OCI-LY1 (cell line): ENCODE results near the gene ADAMTSL3.

Source experiments
- H2AFZ ChIP-seq: fragments of 200-600 bp; sonication (generic), shearing (Covaris generic); 2 replicates; pipeline ENCODE4 v1.6.0; 2014; ENCODE audit warnings: antibody characterized with exemption, mild to moderate bottlenecking, low read length
- H3F3A ChIP-seq: fragments of 200-600 bp; sonication (generic), shearing (Covaris generic); 2 replicates; pipeline ENCODE4 v1.6.0; 2014; ENCODE audit warnings: mild to moderate bottlenecking, antibody characterized with exemption, low read length, moderate library complexity; ENCODE audit not compliant: insufficient read depth
- H3K27ac ChIP-seq: fragments of 200-600 bp; sonication (generic); 2 replicates; pipeline ENCODE4 v1.5.1; 2014; ENCODE audit warnings: low read length, mixed run types, mild to moderate bottlenecking, low read depth; ENCODE audit not compliant: poor library complexity, severe bottlenecking
- H3K27me3 ChIP-seq: fragments of 200-600 bp; sonication (generic); 2 replicates; pipeline ENCODE4 v1.6.0; 2014; ENCODE audit warnings: antibody characterized with exemption, mild to moderate bottlenecking, low read length, moderate library complexity; ENCODE audit not compliant: insufficient read depth
- H3K36me3 ChIP-seq: fragments of 200-600 bp; sonication (generic); 2 replicates; pipeline ENCODE4 v1.6.1; 2014; ENCODE audit warnings: mild to moderate bottlenecking, antibody characterized with exemption, low read length, moderate library complexity, mixed read lengths; ENCODE audit not compliant: insufficient read depth
- H3K4me1 ChIP-seq: fragments of 200-600 bp; sonication (generic); 2 replicates; pipeline ENCODE4 v1.5.1; 2014; ENCODE audit warnings: mild to moderate bottlenecking, low read length, moderate library complexity; ENCODE audit not compliant: insufficient read depth, severe bottlenecking
- H3K4me2 ChIP-seq: fragments of 200-600 bp; sonication (generic), shearing (Covaris generic); 2 replicates; pipeline ENCODE4 v1.6.1; 2014; ENCODE audit warnings: low read length
- H3K4me3 ChIP-seq: fragments of 200-600 bp; sonication (generic); 2 replicates; pipeline ENCODE4 v1.5.1; 2014; ENCODE audit warnings: low read length, low read depth, mild to moderate bottlenecking, mixed read lengths; ENCODE audit not compliant: poor library complexity, severe bottlenecking
- H3K79me2 ChIP-seq: fragments of 200-600 bp; shearing (Covaris generic); 2 replicates; pipeline ENCODE4 v1.6.1; 2016; ENCODE audit warnings: mixed run types, low read length, mixed read lengths; ENCODE audit not compliant: insufficient read depth
- H3K9ac ChIP-seq: fragments of 200-600 bp; sonication (generic), shearing (Covaris generic); 2 replicates; pipeline ENCODE4 v1.6.1; 2014; ENCODE audit warnings: mild to moderate bottlenecking, low read length, mixed read lengths
- H3K9me2 ChIP-seq: fragments of 200-600 bp; sonication (generic), shearing (Covaris generic); 2 replicates; pipeline ENCODE4 v1.6.1; 2014; ENCODE audit warnings: low read depth, mild to moderate bottlenecking, low read length, mixed read lengths
- H3K9me3 ChIP-seq: fragments of 200-600 bp; shearing (Covaris generic); 2 replicates; pipeline ENCODE4 v1.6.1; 2014; ENCODE audit warnings: low read length, mixed read lengths
- H4K20me1 ChIP-seq: fragments of 200-600 bp; sonication (generic), shearing (Covaris generic); 2 replicates; pipeline ENCODE4 v1.6.0; 2016; ENCODE audit warnings: mild to moderate bottlenecking, low read length; ENCODE audit not compliant: insufficient read depth
- EZH2 ChIP-seq: fragments of 200-600 bp; sonication (generic), shearing (Covaris generic); IDR thresholded peaks from 2 replicates; pipeline ENCODE4 v1.8.0; 2017; ENCODE audit warnings: borderline replicate concordance, mixed run types, mild to moderate bottlenecking, antibody characterized with exemption, low read length, moderate library complexity, mixed read lengths
- TF ChIP-seq, protein P1 (sequence below): fragments of 200-600 bp; sonication (generic), shearing (Covaris generic); IDR thresholded peaks from 2 replicates; pipeline ENCODE4 v1.5.1; 2017; ENCODE audit warnings: mild to moderate bottlenecking, antibody characterized with exemption, low read length, moderate library complexity, mixed read lengths

ADAMTSL3 gene

DNA sequence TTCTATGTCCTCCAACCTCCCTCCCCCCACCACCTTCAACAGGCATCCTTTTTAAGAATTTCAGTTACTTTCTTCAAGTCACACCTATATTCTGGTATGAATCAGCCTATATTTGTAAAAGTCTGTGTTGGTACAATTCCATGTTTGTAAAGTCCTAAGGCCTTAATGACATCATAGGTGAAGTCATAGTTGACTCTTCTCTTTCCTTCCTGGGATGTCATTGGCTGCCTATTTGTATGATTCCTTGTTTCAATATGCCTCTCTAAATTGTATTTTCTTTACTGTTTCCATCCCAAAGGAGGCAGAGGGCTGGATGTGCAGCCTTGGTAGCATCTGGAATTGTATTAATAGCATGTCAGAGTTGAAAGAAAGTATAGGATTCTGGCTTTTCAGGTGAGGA is 56.5 kb downstream of the ADAMTSL3 start:
- no peaks in the 10 kb centered on the region for H3K9me3 ChIP-seq
- H3K4me2 ChIP-seq, result no peak overlapping the region
- no peaks in the 10 kb centered on the region for H3K79me2 ChIP-seq
- H3K9me2 ChIP-seq, result no peaks in the 10 kb centered on the region
- no peak overlapping the region for H2AFZ ChIP-seq
- H3K27ac ChIP-seq, result no peak overlapping the region
- no peak overlapping the region for H3K9ac ChIP-seq
- no peaks in the 10 kb centered on the region for H3K27me3 ChIP-seq
- no peaks in the 10 kb centered on the region for H3K4me1 ChIP-seq
- no peak overlapping the region for H3K4me3 ChIP-seq
- H3K36me3 ChIP-seq, result no peaks in the 10 kb centered on the region
- no peaks in the 10 kb centered on the region for H4K20me1 ChIP-seq
- H3F3A ChIP-seq, result no peaks in the 10 kb centered on the region
- TF ChIP-seq EZH2, result no peak
- TF ChIP-seq, protein P1, sequence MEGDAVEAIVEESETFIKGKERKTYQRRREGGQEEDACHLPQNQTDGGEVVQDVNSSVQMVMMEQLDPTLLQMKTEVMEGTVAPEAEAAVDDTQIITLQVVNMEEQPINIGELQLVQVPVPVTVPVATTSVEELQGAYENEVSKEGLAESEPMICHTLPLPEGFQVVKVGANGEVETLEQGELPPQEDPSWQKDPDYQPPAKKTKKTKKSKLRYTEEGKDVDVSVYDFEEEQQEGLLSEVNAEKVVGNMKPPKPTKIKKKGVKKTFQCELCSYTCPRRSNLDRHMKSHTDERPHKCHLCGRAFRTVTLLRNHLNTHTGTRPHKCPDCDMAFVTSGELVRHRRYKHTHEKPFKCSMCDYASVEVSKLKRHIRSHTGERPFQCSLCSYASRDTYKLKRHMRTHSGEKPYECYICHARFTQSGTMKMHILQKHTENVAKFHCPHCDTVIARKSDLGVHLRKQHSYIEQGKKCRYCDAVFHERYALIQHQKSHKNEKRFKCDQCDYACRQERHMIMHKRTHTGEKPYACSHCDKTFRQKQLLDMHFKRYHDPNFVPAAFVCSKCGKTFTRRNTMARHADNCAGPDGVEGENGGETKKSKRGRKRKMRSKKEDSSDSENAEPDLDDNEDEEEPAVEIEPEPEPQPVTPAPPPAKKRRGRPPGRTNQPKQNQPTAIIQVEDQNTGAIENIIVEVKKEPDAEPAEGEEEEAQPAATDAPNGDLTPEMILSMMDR, result no peak

DNA sequence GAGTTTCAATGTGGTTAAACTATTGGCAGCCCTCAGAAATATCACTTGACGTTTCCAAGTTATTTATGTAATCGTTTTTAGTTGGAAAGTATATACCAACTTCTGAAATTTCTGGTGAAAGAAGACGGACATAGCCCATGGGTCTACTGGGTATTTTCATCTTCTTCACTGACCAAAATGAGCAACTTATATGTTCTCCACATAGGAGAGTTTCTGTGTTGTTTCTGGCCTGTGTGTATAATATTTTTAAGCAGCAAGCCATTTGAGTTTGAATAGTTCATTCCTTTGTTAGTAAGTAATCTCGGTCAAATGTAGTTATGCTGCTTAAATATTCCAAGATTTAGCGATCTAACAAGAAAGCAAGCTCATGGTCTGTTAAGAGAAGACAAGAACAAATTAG is 57.3 kb downstream of the ADAMTSL3 start:
- no peaks in the 10 kb centered on the region for H3K36me3 ChIP-seq
- H3K27ac ChIP-seq, result no peak overlapping the region
- H3K9me2 ChIP-seq, result no peaks in the 10 kb centered on the region
- H3K4me2 ChIP-seq, result no peak overlapping the region
- no peaks in the 10 kb centered on the region for H3K9me3 ChIP-seq
- no peaks in the 10 kb centered on the region for H4K20me1 ChIP-seq
- no peak overlapping the region for H2AFZ ChIP-seq
- no peak overlapping the region for H3K9ac ChIP-seq
- no peak overlapping the region for H3K4me3 ChIP-seq
- no peaks in the 10 kb centered on the region for H3K4me1 ChIP-seq
- H3K27me3 ChIP-seq, result no peaks in the 10 kb centered on the region
- no peak for TF ChIP-seq EZH2
- TF ChIP-seq, protein P1, result no peak
- no peaks in the 10 kb centered on the region for H3K79me2 ChIP-seq
- H3F3A ChIP-seq, result no peaks in the 10 kb centered on the region

DNA sequence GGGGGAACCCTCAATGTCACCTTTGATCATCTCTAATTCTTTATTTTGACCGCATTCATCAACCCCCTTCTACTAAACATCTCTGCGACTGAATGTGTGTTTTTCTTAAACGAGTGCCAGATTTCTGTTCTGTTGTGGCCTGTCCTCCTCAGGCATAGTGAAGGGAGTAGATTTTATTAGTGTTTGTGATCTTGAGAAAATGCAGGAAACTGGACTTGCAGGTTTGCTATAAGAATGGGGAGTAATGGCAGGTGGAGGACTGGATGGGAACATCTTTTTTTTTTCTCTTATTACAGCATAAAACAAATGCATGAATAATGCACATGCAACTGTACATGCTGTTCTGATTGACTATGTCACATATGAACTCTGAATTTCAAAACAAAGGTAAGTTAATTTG is 59.3 kb downstream of the ADAMTSL3 start:
- no peaks in the 10 kb centered on the region for H3K36me3 ChIP-seq
- no peak for TF ChIP-seq EZH2
- TF ChIP-seq, protein P1, result no peak
- no peaks in the 10 kb centered on the region for H3K4me1 ChIP-seq

More for the DNA sequence above, 59.3 kb downstream of the ADAMTSL3 start:
- Histone ChIP-seq H2AFZ (no peak overlapping the region), H3K9me3 (no peaks in the 10 kb centered on the region), H3K9me2 (no peaks in the 10 kb centered on the region), H4K20me1 (no peaks in the 10 kb centered on the region), H3K4me2 (no peak overlapping the region), H3K9ac (no peak overlapping the region), H3K79me2 (no peaks in the 10 kb centered on the region), H3K4me3 (no peak overlapping the region), H3K27me3 (no peaks in the 10 kb centered on the region), H3K27ac (no peak overlapping the region), H3F3A (no peaks in the 10 kb centered on the region)
